A673 (cell line): Measurements from ENCODE around the gene FAM120A.

Source experiments
- CTCF ChIP-seq: fragments of 300-800, 200-600 bp; sonication (generic); conservative IDR thresholded peaks from 2 replicates; pipeline ENCODE4 v1.5.1; 2017; ENCODE audit warnings: low read depth, mild to moderate bottlenecking, antibody characterized with exemption, low read length, moderate library complexity, mixed read lengths
- EZH2 ChIP-seq: fragments of 200-600 bp; sonication (generic); IDR thresholded peaks from 2 replicates; pipeline ENCODE4 v1.6.1; 2017; ENCODE audit warnings: borderline replicate concordance, low read depth, mild to moderate bottlenecking, mixed read lengths, antibody characterized with exemption, low read length; ENCODE audit not compliant: poor library complexity, severe bottlenecking

GRCh38 chr9:93601063-93601462, 149.6 kb downstream of the FAM120A start:
- TF ChIP-seq CTCF (no peak), EZH2 (no peak)
